IPS DF 4.7 (cell line): ENCODE data around the gene GPR55.
"Not testable (repeated sequence)": the region's sequence is repeated elsewhere in the genome, so short reads cannot be mapped to it uniquely, and the experiment has no call there.

Experiments used
- DNase-seq: peaks from one replicate; pipeline ENCODE4 v3.0.0-alpha.2; 2013; ENCODE audit warnings: low spot score; ENCODE audit errors: extremely low read depth

Gene GPR55

DNA sequence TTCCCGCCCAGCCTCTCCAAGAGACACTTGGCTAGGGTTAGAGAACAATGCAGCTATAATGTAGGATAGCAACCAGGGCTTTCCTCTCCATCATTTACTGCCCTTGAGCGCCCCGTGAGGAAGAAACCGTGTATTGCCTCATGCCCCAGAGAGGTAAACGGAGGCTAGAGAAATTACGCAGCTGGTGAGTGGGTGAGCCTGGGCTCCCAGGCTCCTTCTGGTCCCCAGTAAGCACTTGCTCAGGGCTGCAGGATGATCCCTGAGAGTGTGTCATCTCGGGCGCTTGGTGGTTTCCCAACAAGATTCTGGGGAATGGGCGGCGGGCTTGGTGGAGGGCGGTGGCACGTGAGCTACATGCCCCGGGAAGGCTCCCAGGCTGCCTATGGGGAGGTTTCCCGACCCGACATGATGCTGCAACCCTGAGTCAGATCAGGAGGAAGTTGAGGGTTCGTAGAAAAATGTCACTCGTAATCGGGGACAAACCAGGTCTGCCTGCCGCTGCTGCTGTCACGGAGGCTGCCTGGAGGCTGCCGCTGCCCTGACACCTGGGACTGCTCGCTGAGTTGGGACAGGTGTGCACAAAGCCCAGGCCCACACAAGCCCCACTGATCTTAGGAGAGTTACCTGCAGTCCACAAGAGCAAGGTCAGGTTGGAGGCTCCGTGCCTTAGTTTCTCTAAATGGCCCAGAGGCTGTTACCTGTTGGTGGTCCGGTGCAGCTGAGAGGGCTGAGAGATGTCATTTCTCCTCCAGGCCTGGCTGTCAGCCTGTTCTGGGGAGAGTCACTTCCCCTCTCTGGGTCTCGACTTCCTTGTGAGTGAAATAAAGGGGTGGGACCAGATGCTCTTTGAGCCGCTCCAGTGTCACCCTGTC is at the start of gene GPR55:
Gene GPR55 (minus strand): TSS at position 773 of the 872 bp plus-strand sequence. CDS start 14,280 bp downstream, outside the sequence.
- no peak for DNase-seq

DNA sequence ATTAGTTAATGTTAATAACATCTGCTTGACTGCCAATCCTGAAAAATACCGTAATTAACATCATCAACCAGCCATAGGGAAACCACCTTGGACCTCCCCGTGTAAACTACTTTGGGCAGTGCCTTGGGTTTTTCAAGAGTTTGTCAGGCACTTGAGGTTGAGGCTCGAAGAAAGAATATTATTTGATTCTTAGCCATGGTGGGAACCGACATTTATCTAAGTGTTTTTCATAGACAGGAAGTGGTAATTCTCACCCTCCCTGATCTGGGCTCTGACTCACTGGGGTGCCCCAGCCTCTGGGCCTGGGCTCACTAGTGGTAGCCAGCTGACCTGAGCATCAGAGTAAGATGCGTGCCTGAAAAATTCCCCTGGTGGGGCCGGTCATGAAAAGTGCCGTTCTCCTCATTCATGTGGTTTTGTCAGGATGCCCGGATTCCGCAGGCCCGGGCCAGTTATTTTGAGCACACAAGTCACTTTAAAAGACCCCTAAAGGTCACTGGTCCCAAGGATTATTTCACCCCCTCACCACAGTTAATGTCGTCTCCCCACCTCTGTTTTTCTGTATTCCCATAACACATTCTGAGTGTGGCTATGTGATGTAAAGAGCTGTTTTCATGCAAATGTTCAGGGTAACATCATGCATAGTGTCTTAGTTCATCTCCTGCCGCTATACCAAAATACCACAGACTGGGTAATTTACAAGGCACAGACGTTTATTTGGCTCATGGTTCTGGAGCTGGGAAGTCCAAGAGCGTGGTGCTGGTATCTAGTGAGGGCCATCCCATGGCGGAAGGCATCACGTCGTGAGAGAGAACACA is 49.3 kb upstream of the GPR55 start:
- DNase-seq, result no peak

GRCh38 chr2:230972046-230972445 is 47.0 kb upstream of the GPR55 start:
- no peak for DNase-seq

- DNase-seq, result no peak
These were observed 44.6 kb upstream of the GPR55 start for GRCh38 chr2:230969659-230970015.

DNA sequence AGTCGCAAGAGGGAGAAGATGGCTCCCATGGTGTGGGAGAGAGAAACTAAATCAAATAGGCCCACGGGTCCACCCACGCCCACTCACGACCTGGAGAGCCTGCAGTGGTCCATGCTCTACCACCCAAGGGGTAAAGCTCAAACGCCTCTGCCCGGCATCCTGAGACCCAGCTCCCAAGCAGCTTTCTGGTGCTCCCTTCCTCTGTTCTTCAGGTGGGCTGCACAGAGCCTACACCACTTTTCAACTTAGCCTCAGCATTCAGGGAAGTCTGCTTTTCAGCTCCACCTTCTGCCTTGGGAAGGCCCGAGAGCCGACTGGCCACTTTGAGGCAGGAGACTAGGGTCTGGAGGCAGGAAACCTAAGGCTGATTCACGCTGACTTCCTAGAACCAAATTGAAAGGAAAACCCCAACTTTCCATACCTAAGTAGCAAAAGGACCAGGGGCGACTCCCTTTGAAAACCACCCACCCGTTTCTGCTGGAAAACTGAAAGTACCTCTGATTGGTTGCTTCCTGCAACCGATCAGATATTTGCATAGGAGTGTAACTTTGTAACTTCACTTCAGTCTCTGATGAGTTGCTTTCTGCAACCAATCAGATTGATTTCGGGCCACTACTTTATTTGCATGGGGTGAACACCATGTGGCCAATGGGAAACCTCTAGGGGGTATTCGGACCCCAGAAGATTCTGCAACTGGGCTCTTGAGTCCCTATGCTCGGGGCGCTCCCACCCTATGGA is 44.0 kb upstream of the GPR55 start:
- no peak for DNase-seq

GRCh38 chr2:230968314-230968713 is 43.3 kb upstream of the GPR55 start:
- DNase-seq, result not testable (repeated sequence)

DNA sequence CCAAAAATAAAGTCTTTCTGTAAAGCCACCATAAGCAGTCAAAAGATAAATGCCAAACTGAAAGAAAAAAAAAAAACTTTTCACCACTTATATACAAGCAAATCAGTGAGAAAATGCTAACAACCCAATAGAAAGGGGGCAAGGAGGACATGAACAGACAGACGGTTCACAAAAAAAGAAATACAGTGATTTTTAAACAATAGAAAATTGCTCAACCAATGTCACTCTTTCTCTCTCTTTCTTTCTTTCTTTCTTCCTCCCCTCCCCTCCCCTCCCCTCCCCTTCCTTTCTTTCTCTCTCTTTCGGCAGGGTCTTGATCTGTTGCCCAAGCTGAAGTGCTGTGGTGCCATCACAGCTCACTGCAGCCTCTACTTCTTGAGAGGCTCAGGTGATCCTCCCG is 42.1 kb upstream of the GPR55 start:
- no peak for DNase-seq

GRCh38 chr2:230964136-230964730 is 39.2 kb upstream of the GPR55 start:
- no peak for DNase-seq

DNA sequence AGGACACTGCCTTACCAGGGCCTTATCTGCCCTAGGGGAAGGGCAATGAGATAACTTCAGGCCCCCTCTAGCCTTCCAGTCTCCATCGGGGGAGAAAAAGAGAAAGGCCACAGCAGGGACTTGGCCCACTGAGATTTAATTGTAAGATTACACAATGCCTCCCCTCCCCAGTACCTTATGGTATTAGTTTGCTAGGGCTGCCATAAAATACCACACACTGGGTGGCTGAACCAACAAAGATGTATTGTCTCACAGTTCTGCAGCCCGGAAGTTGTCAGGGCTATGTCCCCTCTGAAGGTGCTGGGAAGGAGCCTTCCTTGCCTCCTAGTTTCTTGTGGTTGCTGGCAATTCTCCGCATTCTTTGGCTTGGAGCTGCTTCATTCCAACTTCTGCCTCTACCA is 36.0 kb upstream of the GPR55 start:
- DNase-seq, result no peak

GRCh38 chr2:230960026-230960425 is 35.0 kb upstream of the GPR55 start:
- DNase-seq, result no peak

GRCh38 chr2:230958820-230959756 is 34.0 kb upstream of the GPR55 start:
- DNase-seq, result no peak

DNA sequence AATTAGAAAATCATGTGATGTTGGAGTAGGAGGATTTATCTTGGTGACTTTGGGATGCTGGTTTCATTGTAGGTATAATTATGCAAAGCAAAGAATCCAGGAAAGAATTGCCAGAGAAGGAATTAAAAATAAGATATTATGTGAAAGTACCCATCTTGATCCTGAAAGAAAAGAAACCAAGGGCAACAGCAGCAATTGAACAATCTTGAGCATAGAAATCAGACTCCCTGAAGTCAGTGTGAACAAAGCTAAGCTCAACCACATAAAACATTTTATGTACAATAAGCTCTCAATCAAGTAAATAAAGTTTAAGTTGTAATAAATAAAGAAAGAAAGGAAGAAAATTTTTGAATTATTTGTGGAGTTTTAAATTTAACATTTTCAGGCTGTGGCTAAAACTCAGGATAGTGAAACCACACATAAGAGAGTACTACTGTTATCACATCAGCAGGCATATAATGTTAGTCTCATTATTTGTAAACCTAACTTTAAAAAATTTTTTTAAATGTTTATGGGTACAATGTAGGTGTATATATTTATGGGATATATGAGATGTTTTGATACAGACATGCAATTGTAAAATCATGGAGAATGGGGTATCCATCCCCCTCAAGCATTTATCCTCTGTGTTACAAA is 32.8 kb upstream of the GPR55 start:
- no peak for DNase-seq

- DNase-seq, result no peak
These were observed 32.0 kb upstream of the GPR55 start for GRCh38 chr2:230956827-230957755.

DNA sequence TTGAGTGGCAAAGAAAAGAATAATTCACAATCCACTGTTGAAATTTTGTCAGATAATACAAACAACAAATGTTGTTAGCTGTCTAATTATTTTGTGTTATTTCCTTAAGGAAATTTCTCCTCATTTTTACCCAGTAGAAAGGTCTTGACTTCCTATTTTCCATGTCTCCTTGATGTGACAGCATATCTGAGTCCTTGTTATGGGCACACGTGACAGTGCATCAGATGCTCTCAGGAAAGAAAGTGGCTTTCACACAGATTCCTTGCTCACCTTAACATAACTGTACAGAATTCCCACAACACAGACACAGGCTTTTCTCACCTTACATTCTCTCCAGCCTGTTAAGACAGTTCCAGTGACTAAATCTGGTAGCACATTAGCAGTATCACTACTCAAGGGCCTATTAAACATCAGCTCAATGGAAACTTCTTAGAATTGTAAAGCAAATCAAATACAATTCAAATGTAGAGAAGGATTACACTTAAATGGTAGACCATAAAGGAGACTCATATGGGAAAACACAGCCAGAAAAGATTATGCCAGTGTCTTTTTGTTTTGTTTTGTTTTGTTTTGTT is 30.2 kb upstream of the GPR55 start:
- no peak for DNase-seq

DNA sequence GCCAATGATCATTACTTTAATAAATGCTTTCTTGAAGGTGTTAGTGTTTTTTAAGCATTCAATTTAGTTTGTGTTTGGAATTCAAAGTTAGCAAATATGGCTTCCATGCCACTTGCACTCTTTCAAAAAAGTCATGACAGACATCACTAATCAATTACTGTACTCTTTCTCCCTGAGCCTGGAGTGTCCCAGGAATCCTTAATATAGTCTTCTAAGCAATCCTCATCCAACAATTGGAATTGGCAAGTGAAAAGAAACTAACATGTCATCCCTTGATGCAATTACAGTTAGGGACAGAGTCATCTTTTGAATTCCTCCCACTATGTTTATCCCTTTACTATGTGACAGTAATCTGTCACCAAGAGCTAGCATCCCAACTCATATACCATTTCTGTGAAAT is 29.7 kb upstream of the GPR55 start:
- DNase-seq, result no peak

DNA sequence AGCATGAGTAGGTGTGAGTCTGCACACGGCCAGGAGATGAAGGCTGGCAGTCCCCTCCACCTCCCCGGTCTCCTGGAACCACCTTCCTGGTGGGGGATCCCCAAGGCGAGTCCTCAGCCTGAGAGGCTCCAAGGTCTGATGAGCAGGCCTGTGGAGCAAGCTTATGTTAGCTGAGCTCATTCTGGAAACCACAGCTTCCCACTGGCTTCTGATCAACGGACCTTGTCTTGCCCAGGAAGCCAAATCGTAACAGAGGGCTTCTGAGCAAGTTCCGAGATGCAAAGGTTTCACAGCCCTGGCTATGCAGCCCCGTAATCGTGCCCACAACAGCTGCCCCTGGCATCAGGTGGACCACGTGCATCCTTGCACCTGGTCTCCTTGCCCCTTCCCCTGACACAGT is 28.8 kb upstream of the GPR55 start:
- no peak for DNase-seq

DNA sequence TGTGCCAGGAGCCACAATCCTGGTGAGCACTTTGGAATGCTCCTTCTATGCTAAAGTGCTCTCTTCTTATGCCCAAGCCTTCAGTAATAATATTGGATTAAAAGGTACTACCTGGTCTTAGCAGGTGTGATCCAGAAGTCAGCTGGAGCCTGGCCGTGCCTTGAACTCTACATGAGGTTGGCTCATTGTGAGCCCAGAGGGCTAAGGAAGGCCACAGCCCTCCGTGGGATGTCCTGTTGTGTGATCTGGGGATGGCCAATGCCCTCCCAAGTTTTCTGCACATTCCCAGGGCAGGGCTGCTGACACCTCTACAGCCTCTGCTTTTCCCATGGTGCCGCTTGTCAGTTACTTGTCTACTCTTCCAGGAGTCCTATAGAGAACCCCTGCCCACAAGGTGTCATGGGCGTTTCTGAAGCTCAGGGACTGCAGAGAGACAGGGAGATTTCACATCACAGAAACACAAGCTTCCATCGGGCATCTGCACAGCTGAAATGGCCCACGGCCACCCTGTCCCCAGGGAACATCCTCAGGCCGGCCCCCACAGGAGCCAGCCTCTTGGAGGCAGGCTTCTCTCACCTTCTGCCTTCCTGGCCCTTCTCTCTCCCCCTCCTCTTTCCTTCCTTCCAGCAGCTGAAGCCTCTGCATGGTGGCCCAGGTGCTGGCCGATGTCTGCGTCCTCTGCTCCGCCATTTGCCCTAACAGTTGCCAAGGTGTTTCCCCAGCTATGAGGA is 27.3 kb upstream of the GPR55 start:
- no peak for DNase-seq

- DNase-seq, result no peak
These were observed 26.4 kb upstream of the GPR55 start for GRCh38 chr2:230951396-230951795.
